CD4-positive, alpha-beta T cell treated with Interleukin-15 for 4 hours (primary cell): ENCODE results near the gene RANBP3L.
"Not testable (repeated sequence)": the region's sequence is repeated elsewhere in the genome, so short reads cannot be mapped to it uniquely, and the experiment has no call there.

Experiments
- DNase-seq: peaks from one replicate; pipeline ENCODE4 v3.0.0-alpha.2; 2020; ENCODE audit warnings: low spot score

The RANBP3L gene

GRCh38 chr5:36205329-36205728, 96.4 kb downstream of the RANBP3L start:
- DNase-seq: no peak

GRCh38 chr5:36202521-36202961, 99.2 kb downstream of the RANBP3L start:
- DNase-seq: no peak

- DNase-seq: no peak
These were observed 101.2 kb downstream of the RANBP3L start for GRCh38 chr5:36200513-36200912.

- DNase-seq: no peak
These were observed 102.1 kb downstream of the RANBP3L start for GRCh38 chr5:36199620-36200019.

GRCh38 chr5:36198783-36199182, 102.9 kb downstream of the RANBP3L start:
- not testable (repeated sequence) for DNase-seq
